SK-N-MC (cell line): Measurements from ENCODE around the gene UBA3.

Source experiments
- EZH2 ChIP-seq: fragments of 200-600 bp; sonication (generic); IDR thresholded peaks from one replicate; pipeline ENCODE4 v1.6.1; 2017; ENCODE audit warnings: antibody characterized with exemption
- POLR2AphosphoS5 ChIP-seq: IDR thresholded peaks from 2 replicates; pipeline ENCODE4 v1.6.1; 2012; ENCODE audit warnings: mild to moderate bottlenecking, low read depth, low read length, borderline replicate concordance

- TF ChIP-seq POLR2AphosphoS5 (no peak), EZH2 (no peak)
Observed at GRCh38 chr3:69081583-69082262, 1.6 kb upstream of the UBA3 start.
